HG03354 (cell line): ENCODE measurements around the gene MAGED1.
A peak's percentile ranks its signal among the peaks of the same experiment; 100 is the strongest.
"Not testable (repeated sequence)": the region's sequence is repeated elsewhere in the genome, so short reads cannot be mapped to it uniquely, and the experiment has no call there.

Source experiments
- ATAC-seq: cut with Tn5 transposase; IDR thresholded peaks from one replicate; pipeline ENCODE4 v1.9.1; 2021; ENCODE audit warnings: mild to moderate bottlenecking; ENCODE audit not compliant: unreplicated experiment, poor library complexity, severe bottlenecking

MAGED1 gene

DNA sequence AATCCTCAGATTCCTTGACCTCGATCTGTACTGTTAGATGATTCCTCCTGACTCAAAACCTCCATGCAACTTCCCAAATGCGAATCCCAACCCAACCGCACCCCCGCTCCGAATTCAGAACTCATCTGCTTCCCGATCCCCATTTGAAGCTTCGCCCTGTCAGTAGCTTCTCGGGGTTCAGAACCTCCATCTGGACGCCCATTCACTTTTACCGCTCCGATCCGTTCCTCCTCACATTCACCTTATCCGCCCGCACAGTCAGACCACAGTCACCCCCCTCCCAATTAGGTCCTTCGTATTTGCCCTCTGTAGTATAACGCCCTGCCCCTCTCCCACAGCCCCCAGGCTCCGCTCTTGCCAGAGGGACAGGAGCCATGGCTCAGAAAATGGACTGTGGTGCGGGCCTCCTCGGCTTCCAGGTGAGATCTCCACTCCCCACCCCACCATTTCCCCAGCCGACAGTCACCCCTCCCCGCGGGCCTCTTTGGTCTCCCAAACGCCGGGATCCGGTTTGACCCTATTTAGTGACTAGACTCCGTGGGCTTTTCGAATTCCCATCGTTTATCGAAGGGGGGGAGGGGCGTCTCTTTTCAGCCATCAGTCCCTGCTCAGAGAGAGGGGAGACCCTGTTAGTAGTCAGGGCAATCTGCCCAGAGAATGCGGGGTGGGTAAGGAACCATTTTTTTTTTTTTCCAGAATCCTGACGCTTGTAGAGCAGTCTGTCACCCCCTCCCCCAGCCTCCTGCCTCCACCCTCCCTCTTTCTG, 691 bp downstream of the MAGED1 start:
- ATAC-seq, result no peak

DNA sequence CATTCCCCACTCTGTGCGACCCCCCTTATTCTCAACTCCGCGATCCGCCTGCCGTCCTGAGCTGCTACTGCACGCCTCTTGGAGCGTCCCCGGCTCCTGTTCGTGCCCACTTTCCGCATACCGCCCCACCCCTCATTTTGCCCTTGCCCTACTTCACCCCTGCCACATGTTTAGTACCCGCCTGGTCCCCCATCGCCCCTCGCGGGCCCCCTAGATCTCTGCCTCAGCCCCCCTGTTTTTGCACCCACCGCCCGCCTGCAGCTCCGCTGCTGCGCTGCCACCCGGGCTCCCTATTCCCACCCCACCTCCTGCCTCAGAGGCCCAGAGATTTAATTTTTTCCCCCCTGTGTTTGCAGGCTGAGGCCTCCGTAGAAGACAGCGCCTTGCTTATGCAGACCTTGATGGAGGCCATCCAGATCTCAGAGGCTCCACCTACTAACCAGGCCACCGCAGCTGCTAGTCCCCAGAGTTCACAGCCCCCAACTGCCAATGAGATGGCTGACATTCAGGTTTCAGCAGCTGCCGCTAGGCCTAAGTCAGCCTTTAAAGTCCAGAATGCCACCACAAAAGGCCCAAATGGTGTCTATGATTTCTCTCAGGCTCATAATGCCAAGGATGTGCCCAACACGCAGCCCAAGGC, 1.4 kb downstream of the MAGED1 start:
- peak; percentile 68 for ATAC-seq

DNA sequence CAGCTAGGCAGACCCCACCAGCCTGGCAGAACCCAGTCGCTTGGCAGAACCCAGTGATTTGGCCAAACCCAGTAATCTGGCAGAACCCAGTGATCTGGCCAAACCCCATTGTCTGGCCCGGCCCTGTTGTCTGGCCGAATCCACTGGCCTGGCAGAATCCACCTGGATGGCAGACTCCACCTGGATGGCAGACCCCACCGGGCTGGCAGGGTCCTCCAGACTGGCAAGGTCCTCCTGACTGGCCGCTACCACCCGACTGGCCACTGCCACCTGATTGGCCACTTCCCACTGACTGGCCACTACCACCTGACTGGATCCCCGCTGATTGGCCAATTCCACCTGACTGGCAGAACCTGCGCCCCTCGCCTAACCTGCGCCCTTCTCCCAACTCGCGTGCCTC, 3.2 kb downstream of the MAGED1 start:
- ATAC-seq, result no peak

DNA sequence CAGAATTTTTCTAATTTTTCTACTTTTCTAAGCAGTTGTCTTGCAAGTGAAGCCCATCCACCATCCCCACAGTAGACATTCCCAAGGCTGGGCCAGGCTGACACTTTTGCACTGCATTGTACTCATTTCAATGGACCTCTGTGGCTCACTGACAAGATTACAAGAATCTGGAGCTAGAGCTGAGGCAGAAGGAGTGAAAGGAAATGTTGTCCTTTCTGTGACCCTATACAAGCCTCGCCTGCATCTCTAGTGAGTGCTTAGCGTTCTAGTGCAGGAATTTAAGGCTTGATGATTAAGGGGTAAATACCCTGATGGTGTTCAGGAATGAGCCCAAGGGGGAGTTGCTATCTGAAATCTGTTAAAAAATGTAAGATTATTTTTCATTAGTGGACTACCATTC, 6.3 kb downstream of the MAGED1 start:
- no peak for ATAC-seq

DNA sequence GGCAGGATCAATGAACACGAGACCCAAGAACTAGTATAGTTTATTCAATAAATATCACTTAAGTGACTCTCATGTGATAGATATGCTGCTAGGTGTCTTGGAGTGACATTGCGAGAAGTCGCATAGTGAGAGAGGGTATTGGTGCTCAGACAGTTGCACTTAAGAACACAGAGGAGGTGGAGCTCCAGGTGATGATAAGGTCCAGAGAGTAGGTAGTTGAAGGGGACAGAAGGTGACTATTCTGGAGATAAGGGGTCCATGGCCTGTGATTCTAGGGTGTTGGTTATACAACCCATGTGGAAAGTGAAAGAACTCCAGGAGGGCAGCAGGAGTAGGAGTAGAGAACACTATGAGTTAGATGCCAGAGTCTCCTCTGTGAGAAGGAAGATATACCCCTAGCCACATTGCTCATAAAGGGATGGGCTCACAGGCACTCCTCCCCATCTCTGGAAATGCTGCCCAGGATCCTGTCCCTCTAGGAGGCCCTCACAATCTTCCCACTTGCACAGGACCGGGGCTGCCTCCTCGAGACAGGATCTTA, 9.2 kb downstream of the MAGED1 start:
- no peak for ATAC-seq

DNA sequence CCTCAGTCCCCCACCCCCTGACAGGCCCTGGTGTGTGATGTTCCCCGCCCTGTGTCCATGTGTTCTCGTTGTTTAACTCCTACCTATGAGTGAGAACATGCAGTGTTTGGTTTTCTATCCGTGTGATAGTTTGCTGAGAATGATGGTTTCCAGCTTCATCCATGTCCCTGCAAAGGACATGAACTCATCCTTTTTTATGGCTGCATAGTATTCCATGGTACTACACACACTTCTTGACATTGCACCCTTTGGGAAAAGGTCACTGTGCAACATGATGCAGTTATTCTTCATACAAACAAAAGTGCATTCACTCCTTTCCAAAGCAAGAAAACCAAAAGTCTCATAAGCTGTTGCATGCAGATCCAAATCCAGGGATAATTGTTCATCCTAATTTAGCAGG, 11.7 kb downstream of the MAGED1 start:
- not testable (repeated sequence) for ATAC-seq

DNA sequence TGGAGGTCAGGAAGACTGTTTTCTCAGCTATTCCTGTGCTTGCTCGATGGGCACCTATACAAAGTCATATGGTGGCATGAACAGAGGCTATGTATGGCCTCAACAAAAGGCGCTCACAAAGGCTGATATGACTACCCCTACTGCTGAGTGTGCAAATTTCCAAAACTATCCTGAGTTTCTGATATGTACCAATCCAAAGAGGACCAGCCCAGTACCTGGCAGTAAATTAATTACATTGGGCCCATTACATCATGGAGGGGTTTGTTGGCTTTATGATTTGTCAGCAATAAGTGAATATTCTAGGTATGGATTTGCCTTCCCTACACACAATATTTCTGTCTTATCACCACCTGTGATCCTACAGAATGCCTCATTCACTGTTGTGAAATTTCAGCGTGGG, 12.3 kb downstream of the MAGED1 start:
- no peak for ATAC-seq

DNA sequence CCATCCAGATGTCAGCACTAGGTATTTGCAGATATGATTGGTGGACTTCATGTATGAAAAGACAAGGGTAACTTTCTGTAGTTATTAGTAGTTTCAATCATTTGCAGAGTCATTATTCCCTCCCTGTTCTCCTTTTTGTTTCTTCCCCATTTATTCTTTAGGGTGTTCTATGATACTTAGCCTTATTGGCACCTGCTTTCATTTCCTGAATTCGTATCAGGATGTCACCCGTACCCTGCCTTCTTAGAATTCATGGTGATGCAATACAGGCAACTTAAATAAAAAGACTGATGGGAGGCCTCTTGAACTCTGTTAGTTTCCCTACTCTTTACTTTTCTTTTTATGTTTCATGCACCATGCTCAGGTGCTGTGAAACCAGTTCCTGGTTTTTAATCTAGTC, 24.2 kb downstream of the MAGED1 start:
- ATAC-seq, result no peak

DNA sequence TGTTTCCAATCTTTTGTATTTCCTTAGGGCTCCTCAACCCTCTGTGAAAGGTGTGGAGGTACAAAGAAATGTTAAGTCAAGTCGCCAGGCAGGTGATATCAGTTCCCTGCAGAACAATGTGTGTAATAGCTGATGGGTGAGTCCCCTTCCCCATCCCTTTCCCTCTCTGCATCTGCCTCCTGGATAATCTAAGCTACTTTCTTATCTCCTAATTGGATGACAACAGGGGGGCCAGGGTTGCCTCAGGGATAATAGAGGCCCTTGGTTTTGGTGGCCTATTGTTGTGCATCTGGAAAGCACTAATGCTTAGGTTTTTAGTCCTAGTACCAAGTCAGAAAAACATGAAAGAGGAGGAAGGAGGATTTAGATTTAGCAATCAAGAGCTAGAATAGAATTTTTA, 29.1 kb downstream of the MAGED1 start:
- no peak for ATAC-seq

DNA sequence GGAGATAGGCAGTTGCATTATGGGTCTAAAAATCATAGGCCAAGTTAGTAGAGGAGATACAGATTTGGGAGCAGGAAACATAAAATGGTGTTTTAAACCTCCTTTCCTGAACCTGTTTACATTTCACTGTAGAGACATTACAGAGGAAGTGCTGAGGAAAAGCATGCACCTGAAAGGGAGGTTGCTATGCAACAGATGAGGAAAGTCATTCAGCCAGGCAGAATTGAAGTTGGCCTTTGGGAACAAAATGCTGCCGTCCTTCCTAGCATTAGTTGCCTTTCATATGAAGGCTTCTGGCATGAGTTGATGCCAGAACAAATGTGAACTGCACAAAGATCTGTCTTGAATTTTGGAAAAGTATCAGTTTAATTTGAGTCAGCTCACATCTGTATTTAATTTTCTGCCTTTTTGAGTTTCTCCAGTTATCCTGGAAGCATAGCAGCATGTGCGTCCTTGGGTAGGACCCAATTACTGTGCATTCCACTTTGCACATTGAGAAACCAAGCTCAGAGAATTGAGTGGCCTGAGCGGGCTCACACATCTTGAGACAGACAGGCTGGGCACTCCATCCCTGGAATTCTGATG, 38.2 kb downstream of the MAGED1 start:
- no peak for ATAC-seq
